Measurements from ENCODE around the gene GPR101.
"Not testable (repeated sequence)": the region's sequence is repeated elsewhere in the genome, so short reads cannot be mapped to it uniquely, and the experiment has no call there.

The GPR101 gene

DNA sequence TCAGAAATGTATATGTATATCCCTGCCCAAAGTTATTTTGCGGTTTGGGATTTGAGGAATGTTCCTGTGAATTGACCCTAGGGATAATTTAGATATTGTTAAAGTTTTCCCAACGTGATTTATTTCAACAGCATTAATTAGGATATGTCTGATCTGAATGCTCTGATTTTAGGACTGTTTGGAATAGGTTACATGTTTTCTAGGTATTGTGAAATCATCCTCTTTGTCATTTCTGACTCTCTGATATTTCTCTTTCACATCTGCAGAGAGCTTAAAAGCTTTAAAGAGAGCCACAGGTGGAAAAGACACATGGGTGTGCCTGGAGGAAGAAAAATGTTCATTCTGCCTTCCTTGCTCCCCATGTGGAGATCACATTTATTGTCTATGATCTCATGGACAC is 5.1 kb downstream of the GPR101 start:
- ATAC-seq: no peak
- TF ChIP-seq ZFP3 (CRISPR knock-in tag; IDR thresholded peaks at IDR 0.05): no peak

DNA sequence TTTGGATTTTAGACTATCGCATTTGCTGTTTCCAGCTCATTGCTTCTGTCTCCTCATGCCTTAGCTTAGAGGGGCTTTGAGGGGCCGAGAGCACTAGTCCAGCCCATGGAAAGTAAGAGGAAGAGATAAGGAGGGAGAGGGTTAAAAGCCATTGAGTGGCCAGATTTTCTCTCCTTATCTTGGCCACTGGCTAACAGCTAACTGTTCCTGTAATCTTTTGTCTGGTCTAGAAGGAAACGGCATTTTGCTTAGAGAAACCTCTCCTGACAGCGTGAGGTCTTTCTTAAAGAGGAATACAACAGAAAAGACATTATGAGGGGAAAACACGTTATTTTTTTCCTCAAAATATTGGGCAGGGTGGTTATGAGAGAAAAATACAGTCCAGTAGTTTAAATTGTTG is 7.9 kb downstream of the GPR101 start:
- ATAC-seq: no peak
- TF ChIP-seq ZFP3 (CRISPR knock-in tag; IDR thresholded peaks at IDR 0.05) (no peak), ZNF70 (CRISPR knock-in tag; IDR thresholded peaks at IDR 0.05) (no peak), OSR1 (CRISPR knock-in tag; IDR thresholded peaks at IDR 0.05) (no peak), ZC3H10 (CRISPR knock-in tag; IDR thresholded peaks at IDR 0.05) (no peak), BACH2 (CRISPR knock-in tag; IDR thresholded peaks at IDR 0.05; ENCODE audit: borderline replicate concordance) (no peak)

DNA sequence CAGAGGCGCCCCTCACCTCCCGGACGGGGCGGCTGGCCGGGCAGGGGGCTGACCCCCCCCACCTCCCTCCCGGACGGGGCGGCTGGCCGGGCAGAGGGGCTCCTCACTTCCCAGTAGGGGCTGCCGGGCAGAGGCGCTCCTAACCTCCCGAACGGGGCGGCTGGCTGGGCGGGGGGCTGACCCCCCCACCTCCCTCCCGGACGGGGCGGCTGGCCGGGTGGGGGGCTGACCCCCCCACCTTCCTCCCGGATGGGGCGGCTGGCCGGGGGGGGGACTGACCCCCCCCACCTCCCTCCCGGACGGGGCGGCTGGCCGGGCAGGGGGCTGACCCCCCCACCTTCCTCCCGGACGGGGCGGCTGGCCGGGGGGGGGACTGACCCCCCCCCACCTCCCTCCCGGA is 33.6 kb downstream of the GPR101 start:
- not testable (repeated sequence) for ATAC-seq

DNA sequence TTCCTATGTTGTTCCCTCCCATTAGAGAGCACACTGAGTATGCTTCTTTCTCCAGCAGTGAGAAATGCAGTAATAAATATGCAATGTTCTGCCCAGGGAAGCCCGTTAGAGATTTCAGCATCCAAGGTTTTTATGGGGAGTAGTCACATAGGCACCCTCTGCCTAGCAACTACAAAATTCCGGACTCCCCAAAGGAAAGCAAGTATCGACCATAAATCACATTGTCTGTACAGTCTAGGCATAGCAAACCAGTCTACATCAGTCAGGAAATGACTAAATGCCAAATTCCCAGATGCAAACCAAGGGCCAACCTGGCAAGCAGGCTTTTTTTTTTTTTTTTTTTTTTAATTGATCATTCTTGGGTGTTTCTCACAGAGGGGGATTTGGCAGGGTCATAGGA is 34.8 kb downstream of the GPR101 start:
- ATAC-seq: no peak
- TF ChIP-seq, protein P1, sequence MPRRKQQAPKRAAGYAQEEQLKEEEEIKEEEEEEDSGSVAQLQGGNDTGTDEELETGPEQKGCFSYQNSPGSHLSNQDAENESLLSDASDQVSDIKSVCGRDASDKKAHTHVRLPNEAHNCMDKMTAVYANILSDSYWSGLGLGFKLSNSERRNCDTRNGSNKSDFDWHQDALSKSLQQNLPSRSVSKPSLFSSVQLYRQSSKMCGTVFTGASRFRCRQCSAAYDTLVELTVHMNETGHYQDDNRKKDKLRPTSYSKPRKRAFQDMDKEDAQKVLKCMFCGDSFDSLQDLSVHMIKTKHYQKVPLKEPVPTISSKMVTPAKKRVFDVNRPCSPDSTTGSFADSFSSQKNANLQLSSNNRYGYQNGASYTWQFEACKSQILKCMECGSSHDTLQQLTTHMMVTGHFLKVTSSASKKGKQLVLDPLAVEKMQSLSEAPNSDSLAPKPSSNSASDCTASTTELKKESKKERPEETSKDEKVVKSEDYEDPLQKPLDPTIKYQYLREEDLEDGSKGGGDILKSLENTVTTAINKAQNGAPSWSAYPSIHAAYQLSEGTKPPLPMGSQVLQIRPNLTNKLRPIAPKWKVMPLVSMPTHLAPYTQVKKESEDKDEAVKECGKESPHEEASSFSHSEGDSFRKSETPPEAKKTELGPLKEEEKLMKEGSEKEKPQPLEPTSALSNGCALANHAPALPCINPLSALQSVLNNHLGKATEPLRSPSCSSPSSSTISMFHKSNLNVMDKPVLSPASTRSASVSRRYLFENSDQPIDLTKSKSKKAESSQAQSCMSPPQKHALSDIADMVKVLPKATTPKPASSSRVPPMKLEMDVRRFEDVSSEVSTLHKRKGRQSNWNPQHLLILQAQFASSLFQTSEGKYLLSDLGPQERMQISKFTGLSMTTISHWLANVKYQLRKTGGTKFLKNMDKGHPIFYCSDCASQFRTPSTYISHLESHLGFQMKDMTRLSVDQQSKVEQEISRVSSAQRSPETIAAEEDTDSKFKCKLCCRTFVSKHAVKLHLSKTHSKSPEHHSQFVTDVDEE (CRISPR knock-in tag; IDR thresholded peaks at IDR 0.05): no peak
- TF ChIP-seq OSR1 (CRISPR knock-in tag; IDR thresholded peaks at IDR 0.05): no peak
- TF ChIP-seq, protein P2, sequence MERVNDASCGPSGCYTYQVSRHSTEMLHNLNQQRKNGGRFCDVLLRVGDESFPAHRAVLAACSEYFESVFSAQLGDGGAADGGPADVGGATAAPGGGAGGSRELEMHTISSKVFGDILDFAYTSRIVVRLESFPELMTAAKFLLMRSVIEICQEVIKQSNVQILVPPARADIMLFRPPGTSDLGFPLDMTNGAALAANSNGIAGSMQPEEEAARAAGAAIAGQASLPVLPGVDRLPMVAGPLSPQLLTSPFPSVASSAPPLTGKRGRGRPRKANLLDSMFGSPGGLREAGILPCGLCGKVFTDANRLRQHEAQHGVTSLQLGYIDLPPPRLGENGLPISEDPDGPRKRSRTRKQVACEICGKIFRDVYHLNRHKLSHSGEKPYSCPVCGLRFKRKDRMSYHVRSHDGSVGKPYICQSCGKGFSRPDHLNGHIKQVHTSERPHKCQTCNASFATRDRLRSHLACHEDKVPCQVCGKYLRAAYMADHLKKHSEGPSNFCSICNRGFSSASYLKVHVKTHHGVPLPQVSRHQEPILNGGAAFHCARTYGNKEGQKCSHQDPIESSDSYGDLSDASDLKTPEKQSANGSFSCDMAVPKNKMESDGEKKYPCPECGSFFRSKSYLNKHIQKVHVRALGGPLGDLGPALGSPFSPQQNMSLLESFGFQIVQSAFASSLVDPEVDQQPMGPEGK (CRISPR knock-in tag; IDR thresholded peaks at IDR 0.05; ENCODE audit: borderline replicate concordance): no peak
- no peak for TF ChIP-seq GLIS3 (CRISPR knock-in tag; IDR thresholded peaks at IDR 0.05)
- no peak for TF ChIP-seq ESRRG (CRISPR knock-in tag; IDR thresholded peaks at IDR 0.05)
- no peak for TF ChIP-seq ZNF565 (CRISPR knock-in tag; conservative IDR thresholded peaks at IDR 0.05; ENCODE audit: low read depth)
